ENCODE measurements around the gene MOB3B.
"Not testable (repeated sequence)": the region's sequence is repeated elsewhere in the genome, so short reads cannot be mapped to it uniquely, and the experiment has no call there.

DNA sequence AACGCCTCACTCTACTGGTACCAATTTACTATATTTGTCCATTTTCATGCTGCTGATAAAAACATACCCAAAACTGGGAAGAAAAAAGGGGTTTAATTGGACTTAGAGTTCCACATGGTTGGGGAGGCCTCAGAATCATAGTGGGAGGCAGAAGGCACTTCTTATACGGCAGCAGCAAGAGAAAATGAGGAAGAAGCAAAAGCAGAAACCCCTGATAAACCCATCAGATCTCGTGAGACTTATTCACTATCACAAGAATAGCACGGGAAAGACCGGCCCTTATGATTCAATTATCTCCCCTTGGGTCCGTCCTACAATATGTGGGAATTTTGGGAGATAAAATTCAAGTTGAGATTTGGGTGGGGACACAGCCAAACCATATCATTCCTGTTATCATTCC, 63.1 kb downstream of the MOB3B start:
- TF ChIP-seq, protein P1, sequence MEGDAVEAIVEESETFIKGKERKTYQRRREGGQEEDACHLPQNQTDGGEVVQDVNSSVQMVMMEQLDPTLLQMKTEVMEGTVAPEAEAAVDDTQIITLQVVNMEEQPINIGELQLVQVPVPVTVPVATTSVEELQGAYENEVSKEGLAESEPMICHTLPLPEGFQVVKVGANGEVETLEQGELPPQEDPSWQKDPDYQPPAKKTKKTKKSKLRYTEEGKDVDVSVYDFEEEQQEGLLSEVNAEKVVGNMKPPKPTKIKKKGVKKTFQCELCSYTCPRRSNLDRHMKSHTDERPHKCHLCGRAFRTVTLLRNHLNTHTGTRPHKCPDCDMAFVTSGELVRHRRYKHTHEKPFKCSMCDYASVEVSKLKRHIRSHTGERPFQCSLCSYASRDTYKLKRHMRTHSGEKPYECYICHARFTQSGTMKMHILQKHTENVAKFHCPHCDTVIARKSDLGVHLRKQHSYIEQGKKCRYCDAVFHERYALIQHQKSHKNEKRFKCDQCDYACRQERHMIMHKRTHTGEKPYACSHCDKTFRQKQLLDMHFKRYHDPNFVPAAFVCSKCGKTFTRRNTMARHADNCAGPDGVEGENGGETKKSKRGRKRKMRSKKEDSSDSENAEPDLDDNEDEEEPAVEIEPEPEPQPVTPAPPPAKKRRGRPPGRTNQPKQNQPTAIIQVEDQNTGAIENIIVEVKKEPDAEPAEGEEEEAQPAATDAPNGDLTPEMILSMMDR (tag by site-specific recombination; IDR thresholded peaks at IDR 0.05): not testable (repeated sequence)
- not testable (repeated sequence) for TF ChIP-seq ZBTB48 (tag by site-specific recombination; IDR thresholded peaks at IDR 0.05); ZNF830 (tag by site-specific recombination; IDR thresholded peaks at IDR 0.05; ENCODE audit: low read depth); SCRT1 (tag by site-specific recombination; IDR thresholded peaks at IDR 0.05; ENCODE audit: borderline replicate concordance); ZNF24 (tag by site-specific recombination; IDR thresholded peaks at IDR 0.05); ZNF561 (tag by site-specific recombination; IDR thresholded peaks at IDR 0.05; ENCODE audit: borderline replicate concordance); BCL11A (tag by site-specific recombination; IDR thresholded peaks at IDR 0.05; ENCODE audit: low read depth); ZNF777 (tag by site-specific recombination; IDR thresholded peaks at IDR 0.05; ENCODE audit: borderline replicate concordance); ZNF791 (tag by site-specific recombination; IDR thresholded peaks at IDR 0.05); KLF16 (tag by site-specific recombination; IDR thresholded peaks at IDR 0.05)
- TF ChIP-seq, protein P2, sequence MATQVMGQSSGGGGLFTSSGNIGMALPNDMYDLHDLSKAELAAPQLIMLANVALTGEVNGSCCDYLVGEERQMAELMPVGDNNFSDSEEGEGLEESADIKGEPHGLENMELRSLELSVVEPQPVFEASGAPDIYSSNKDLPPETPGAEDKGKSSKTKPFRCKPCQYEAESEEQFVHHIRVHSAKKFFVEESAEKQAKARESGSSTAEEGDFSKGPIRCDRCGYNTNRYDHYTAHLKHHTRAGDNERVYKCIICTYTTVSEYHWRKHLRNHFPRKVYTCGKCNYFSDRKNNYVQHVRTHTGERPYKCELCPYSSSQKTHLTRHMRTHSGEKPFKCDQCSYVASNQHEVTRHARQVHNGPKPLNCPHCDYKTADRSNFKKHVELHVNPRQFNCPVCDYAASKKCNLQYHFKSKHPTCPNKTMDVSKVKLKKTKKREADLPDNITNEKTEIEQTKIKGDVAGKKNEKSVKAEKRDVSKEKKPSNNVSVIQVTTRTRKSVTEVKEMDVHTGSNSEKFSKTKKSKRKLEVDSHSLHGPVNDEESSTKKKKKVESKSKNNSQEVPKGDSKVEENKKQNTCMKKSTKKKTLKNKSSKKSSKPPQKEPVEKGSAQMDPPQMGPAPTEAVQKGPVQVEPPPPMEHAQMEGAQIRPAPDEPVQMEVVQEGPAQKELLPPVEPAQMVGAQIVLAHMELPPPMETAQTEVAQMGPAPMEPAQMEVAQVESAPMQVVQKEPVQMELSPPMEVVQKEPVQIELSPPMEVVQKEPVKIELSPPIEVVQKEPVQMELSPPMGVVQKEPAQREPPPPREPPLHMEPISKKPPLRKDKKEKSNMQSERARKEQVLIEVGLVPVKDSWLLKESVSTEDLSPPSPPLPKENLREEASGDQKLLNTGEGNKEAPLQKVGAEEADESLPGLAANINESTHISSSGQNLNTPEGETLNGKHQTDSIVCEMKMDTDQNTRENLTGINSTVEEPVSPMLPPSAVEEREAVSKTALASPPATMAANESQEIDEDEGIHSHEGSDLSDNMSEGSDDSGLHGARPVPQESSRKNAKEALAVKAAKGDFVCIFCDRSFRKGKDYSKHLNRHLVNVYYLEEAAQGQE (tag by site-specific recombination; IDR thresholded peaks at IDR 0.05): not testable (repeated sequence)
- TF ChIP-seq, protein P3, sequence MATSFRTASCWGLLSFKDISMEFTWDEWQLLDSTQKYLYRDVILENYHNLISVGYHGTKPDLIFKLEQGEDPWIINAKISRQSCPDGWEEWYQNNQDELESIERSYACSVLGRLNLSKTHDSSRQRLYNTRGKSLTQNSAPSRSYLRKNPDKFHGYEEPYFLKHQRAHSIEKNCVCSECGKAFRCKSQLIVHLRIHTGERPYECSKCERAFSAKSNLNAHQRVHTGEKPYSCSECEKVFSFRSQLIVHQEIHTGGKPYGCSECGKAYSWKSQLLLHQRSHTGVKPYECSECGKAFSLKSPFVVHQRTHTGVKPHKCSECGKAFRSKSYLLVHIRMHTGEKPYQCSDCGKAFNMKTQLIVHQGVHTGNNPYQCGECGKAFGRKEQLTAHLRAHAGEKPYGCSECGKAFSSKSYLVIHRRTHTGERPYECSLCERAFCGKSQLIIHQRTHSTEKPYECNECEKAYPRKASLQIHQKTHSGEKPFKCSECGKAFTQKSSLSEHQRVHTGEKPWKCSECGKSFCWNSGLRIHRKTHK (tag by site-specific recombination; IDR thresholded peaks at IDR 0.05): not testable (repeated sequence)

Data from HEK293 (cell line).